HepG2 (cell line): ENCODE measurements around the gene NOTCH2. TPM values are rescaled to one million over a fixed set of nuclear protein-coding genes. Genes with fewer than 3 reads are reported as not detected.

Experiments
- ATAC-seq: fragments of 200-7000 bp; cut with Tn5 transposase; 3 replicates; pipeline ENCODE4 v1.9.1; 2020; ENCODE audit warnings: mild to moderate bottlenecking, moderate library complexity
- BruUV-seq: library from RNA; stranded (reverse); fragments of 400-500 nt; replicated peaks from 2 replicates; lab custom pipeline; 2021; lab: Mats Ljungman, UMichigan
- CTCF ChIA-PET: fragments of 300-600 bp; formaldehyde crosslinking; extraction: SDS; loops from one replicate; lab custom pipeline; 2021; ENCODE audit warnings: low total read pairs, inconsistent platforms, low intra/inter-chr PET ratio; lab: Yijun Ruan, JAX
- POLR2A ChIA-PET: fragments of 350-600 bp; sonication (Branson Sonifier 250); formaldehyde crosslinking; loops from one replicate; lab custom pipeline; 2020; ENCODE audit warnings: antibody characterized with exemption, inconsistent platforms; lab: Yijun Ruan, JAX
- DNase-seq: peaks from one replicate; pipeline ENCODE4 v3.0.0-alpha.2; 2015; ENCODE audit warnings: low spot score
- FAIRE-seq: peaks from 3 replicates; lab custom pipeline; 2011; peaks lifted over from hg19 to GRCh38; lab: Jason Lieb, UNC
- H2AFZ ChIP-seq: one replicate; pipeline ENCODE4 v1.6.1; 2011; ENCODE audit warnings: low read length, inconsistent platforms
- H3K27ac ChIP-seq: fragments of 300-600 bp; 3 replicates; pipeline ENCODE4 v1.8.0; 2011; ENCODE audit warnings: mixed run types, mild to moderate bottlenecking, mixed read lengths, low read length, inconsistent platforms; ENCODE audit not compliant: insufficient read depth; ENCODE audit errors: extremely low read length
- H3K27me3 ChIP-seq, 2 experiments: fragments of 200-600 bp in 1 of 2; 2 replicates in 1 of 2; 3 replicates in 1 of 2; pipeline versions ENCODE4 v1.6.0 to v1.8.0; 2011; ENCODE audit warnings: low read length in 2 of 2, mild to moderate bottlenecking in 2 of 2, moderate library complexity in 2 of 2, inconsistent platforms in 1 of 2; ENCODE audit not compliant: insufficient read depth in 2 of 2, control insufficient read depth in 1 of 2
- H3K36me3 ChIP-seq, 2 experiments: fragments of 200-600 bp in 1 of 2; replicated peaks in 1 of 2; 2 replicates in 1 of 2; 3 replicates in 1 of 2; pipeline versions ENCODE4 v1.5.1 to v1.8.0; 2011; ENCODE audit warnings: low read length in 2 of 2, inconsistent platforms in 1 of 2; ENCODE audit not compliant: insufficient read depth in 2 of 2, control insufficient read depth in 1 of 2
- H3K4me1 ChIP-seq: 2 replicates; pipeline ENCODE4 v1.5.1; 2012; ENCODE audit warnings: low read length, inconsistent platforms; ENCODE audit not compliant: insufficient read depth
- H3K4me2 ChIP-seq: 2 replicates; pipeline ENCODE4 v1.6.0; 2011; ENCODE audit warnings: low read depth, low read length, inconsistent platforms
- H3K4me3 ChIP-seq, 3 experiments: fragments of 200-600 bp in 1 of 3; sonication (generic), shearing (Covaris generic) in 1 of 3; replicated peaks in 1 of 3; 2 replicates each; pipeline ENCODE4 v1.5.1; 2011 to 2016; ENCODE audit warnings: low read length in 3 of 3, inconsistent platforms in 2 of 3, low read depth in 2 of 3, mild to moderate bottlenecking in 2 of 3, control low read depth in 1 of 3, mixed read lengths in 1 of 3; ENCODE audit not compliant: insufficient read depth in 1 of 3
- H3K79me2 ChIP-seq: one replicate; pipeline ENCODE4 v1.6.1; 2011; ENCODE audit warnings: low read length, inconsistent platforms; ENCODE audit not compliant: insufficient read depth
- H3K9ac ChIP-seq: 2 replicates; pipeline ENCODE4 v1.6.0; 2011; ENCODE audit warnings: mild to moderate bottlenecking, low read depth, low read length, inconsistent platforms; ENCODE audit not compliant: insufficient read depth
- H3K9me3 ChIP-seq: 2 replicates; pipeline ENCODE4 v1.5.1; 2012; ENCODE audit warnings: mild to moderate bottlenecking, low read length
- H4K20me1 ChIP-seq: 2 replicates; pipeline ENCODE4 v1.6.0; 2011; ENCODE audit warnings: inconsistent platforms, mild to moderate bottlenecking, low read length, moderate library complexity; ENCODE audit not compliant: insufficient read depth
- ASH2L ChIP-seq: fragments of 300-600, 200-600 bp; sonication (generic); IDR thresholded peaks from 2 replicates; pipeline ENCODE4 v1.7.0; 2017; ENCODE audit warnings: low read depth, mild to moderate bottlenecking, moderate library complexity, mixed read lengths, low read length; ENCODE audit not compliant: insufficient read length
- CBX5 ChIP-seq: sonication (generic); formaldehyde crosslinking; IDR thresholded peaks from 2 replicates; pipeline ENCODE4 v1.4.0; 2020; ENCODE audit warnings: missing genetic modification reagents, borderline replicate concordance
- CHD2 ChIP-seq: IDR thresholded peaks from 2 replicates; pipeline ENCODE4 v1.6.1; 2011; ENCODE audit warnings: low read depth, low read length, improper control_type of control experiment
- ELF3 ChIP-seq: IDR thresholded peaks from 2 replicates; pipeline ENCODE4 v1.6.1; 2016; ENCODE audit warnings: missing genetic modification reagents, missing compliant biosample characterization
- ELF4 ChIP-seq: sonication (generic); formaldehyde crosslinking; IDR thresholded peaks from 2 replicates; pipeline ENCODE4 v1.5.0; 2020; ENCODE audit warnings: missing genetic modification reagents, mild to moderate bottlenecking, moderate library complexity, borderline replicate concordance
- HNRNPL ChIP-seq: fragments of 200-400 bp; formaldehyde crosslinking; IDR thresholded peaks from 2 replicates; pipeline ENCODE4 v1.6.1; 2017; ENCODE audit warnings: mild to moderate bottlenecking, low read depth, low read length
- KMT2A ChIP-seq: sonication (generic); formaldehyde crosslinking; IDR thresholded peaks from 2 replicates; pipeline ENCODE4 v1.4.0; 2020; ENCODE audit warnings: missing genetic modification reagents
- TARDBP ChIP-seq: sonication (generic); formaldehyde crosslinking; IDR thresholded peaks from 2 replicates; pipeline ENCODE4 v1.8.0; 2022; ENCODE audit warnings: mild to moderate bottlenecking, missing genetic modification reagents
- TRIM24 ChIP-seq: sonication (generic); formaldehyde crosslinking; IDR thresholded peaks from 2 replicates; pipeline ENCODE4 v1.8.0; 2022; ENCODE audit warnings: mild to moderate bottlenecking, missing genetic modification reagents
- ZNF446 ChIP-seq: sonication (generic); formaldehyde crosslinking; IDR thresholded peaks from 2 replicates; pipeline ENCODE4 v1.5.0; 2020; ENCODE audit warnings: mild to moderate bottlenecking, missing genetic modification reagents
- ZNF510 ChIP-seq: sonication (generic); formaldehyde crosslinking; IDR thresholded peaks from 2 replicates; pipeline ENCODE4 v1.4.0; 2020; ENCODE audit warnings: low read depth, mild to moderate bottlenecking, missing genetic modification reagents
- ZNF547 ChIP-seq: sonication (generic); formaldehyde crosslinking; IDR thresholded peaks from 2 replicates; pipeline ENCODE4 v1.5.1; 2020; ENCODE audit warnings: mild to moderate bottlenecking, missing genetic modification reagents
- ZNF567 ChIP-seq: sonication (generic); formaldehyde crosslinking; IDR thresholded peaks from 2 replicates; pipeline ENCODE4 v1.8.1; 2023; ENCODE audit warnings: mild to moderate bottlenecking, missing genetic modification reagents, borderline replicate concordance
- WGBS: methylation state at CpG from one replicate; pipeline ENCODE4 v1.1.6; 2017; ENCODE audit warnings: low lambda C conversion rate; 5-methylcytosine and 5-hydroxymethylcytosine counted together
- in situ Hi-C: cut with HindIII; loops from 2 replicates; pipeline ENCODE4 v1.10.0; 2017; ENCODE audit warnings: low pct_unique_long_range_greater_than_20kb; ENCODE audit not compliant: extremely low pct_ligation_motif_present
- intact Hi-C: fragments of 100-400 bp; cut with micrococcal nuclease; formaldehyde crosslinking; loops from one replicate; pipeline ENCODE4 v1.10.0; 2022; ENCODE audit not compliant: unreplicated experiment
- polyA plus RNA-seq, 8 experiments: library from polyadenylated mRNA; depleted of rRNA in 3 of 8; stranded (reverse) in 7 of 8; unstranded in 1 of 8; fragments of >200 nt; fragmentation: Illumina TruSeq in 4 of 8; extraction: Trizol in 4 of 8; gene quantifications; 2 replicates each; pipeline versions ENCODE4 v1.2.1 to v1.2.3, GENCODE V29; 2011 to 2016; ENCODE audit warnings: low read depth in 4 of 8, missing spikeins in 1 of 8, mixed read lengths in 1 of 8; ENCODE audit not compliant: insufficient read depth in 1 of 8
- total RNA-seq, 5 experiments: library from RNA; depleted of rRNA; stranded (reverse); fragments of >200 nt; fragmentation: Illumina TruSeq; extraction: Trizol; gene quantifications; 2 replicates each; pipeline ENCODE4 v1.2.3, GENCODE V29; 2016; ENCODE audit warnings: low read depth in 1 of 5
- TF ChIP-seq, protein P1 (sequence below): sonication (generic); formaldehyde crosslinking; IDR thresholded peaks from 2 replicates; pipeline ENCODE4 v1.9.0; 2021; ENCODE audit warnings: mild to moderate bottlenecking, missing genetic modification reagents
- TF ChIP-seq, protein P2 (sequence below): sonication (generic); formaldehyde crosslinking; IDR thresholded peaks from 2 replicates; pipeline ENCODE4 v1.4.0; 2020; ENCODE audit warnings: mild to moderate bottlenecking, missing genetic modification reagents, borderline replicate concordance

The NOTCH2 gene
- total and polyA plus RNA-seq, 2 of the 13 experiments (the other 11 are each of a cell fraction or from before 2014, with no cell fraction given): 4.0 to 11.4 TPM

GRCh38 chr1:119958223-119958622 is 111.2 kb downstream of the NOTCH2 start:
- peak overlapping the region; percentile 46 for H3K4me2 ChIP-seq
- intact Hi-C loops: no loop called here
- H3K4me1 ChIP-seq: peaks cover 55% of the 10 kb centered on the region
- peak; percentile 67 for FAIRE-seq
- H3K9me3 ChIP-seq: no peaks in the 10 kb centered on the region
- no peak overlapping the region for H3K9ac ChIP-seq
- peak; percentile 86 for DNase-seq
- POLR2A ChIA-PET: no interaction called here
- CTCF ChIA-PET: no interaction called here
- H3K27ac ChIP-seq: peak overlapping the region; percentile 58
- ATAC-seq: peak; percentile 96
- H3K27me3 ChIP-seq: no peaks in the 10 kb centered on the region
- H4K20me1 ChIP-seq: no peaks in the 10 kb centered on the region
- H3K4me3 ChIP-seq: no peak overlapping the region
- WGBS: 0% methylated on average over 1 of the region's 1 CpG
- H3K36me3 ChIP-seq: peaks cover 1 to 2% of the 10 kb centered on the region in 2 experiments
- no peaks in the 10 kb centered on the region for H3K79me2 ChIP-seq
- no peak overlapping the region for H2AFZ ChIP-seq
- in situ Hi-C loops: no loop called here
- no TSS peak for BruUV-seq
- TF ChIP-seq ELF4 (CRISPR knock-in tag) (no peak), ASH2L (peak; percentile 54), ZNF510 (no peak), CBX5 (CRISPR knock-in tag) (no peak), ZNF446 (CRISPR knock-in tag) (no peak), ELF3 (CRISPR knock-in tag) (0 out of 2 replicates have a peak, but pooled peaks have one; percentile 35), ZNF547 (CRISPR knock-in tag) (no peak), ZNF567 (CRISPR knock-in tag) (no peak), KMT2A (CRISPR knock-in tag) (no peak), HNRNPL (no peak), TRIM24 (CRISPR knock-in tag) (no peak), TARDBP (CRISPR knock-in tag) (no peak), CHD2 (no peak)
- TF ChIP-seq, protein P1, sequence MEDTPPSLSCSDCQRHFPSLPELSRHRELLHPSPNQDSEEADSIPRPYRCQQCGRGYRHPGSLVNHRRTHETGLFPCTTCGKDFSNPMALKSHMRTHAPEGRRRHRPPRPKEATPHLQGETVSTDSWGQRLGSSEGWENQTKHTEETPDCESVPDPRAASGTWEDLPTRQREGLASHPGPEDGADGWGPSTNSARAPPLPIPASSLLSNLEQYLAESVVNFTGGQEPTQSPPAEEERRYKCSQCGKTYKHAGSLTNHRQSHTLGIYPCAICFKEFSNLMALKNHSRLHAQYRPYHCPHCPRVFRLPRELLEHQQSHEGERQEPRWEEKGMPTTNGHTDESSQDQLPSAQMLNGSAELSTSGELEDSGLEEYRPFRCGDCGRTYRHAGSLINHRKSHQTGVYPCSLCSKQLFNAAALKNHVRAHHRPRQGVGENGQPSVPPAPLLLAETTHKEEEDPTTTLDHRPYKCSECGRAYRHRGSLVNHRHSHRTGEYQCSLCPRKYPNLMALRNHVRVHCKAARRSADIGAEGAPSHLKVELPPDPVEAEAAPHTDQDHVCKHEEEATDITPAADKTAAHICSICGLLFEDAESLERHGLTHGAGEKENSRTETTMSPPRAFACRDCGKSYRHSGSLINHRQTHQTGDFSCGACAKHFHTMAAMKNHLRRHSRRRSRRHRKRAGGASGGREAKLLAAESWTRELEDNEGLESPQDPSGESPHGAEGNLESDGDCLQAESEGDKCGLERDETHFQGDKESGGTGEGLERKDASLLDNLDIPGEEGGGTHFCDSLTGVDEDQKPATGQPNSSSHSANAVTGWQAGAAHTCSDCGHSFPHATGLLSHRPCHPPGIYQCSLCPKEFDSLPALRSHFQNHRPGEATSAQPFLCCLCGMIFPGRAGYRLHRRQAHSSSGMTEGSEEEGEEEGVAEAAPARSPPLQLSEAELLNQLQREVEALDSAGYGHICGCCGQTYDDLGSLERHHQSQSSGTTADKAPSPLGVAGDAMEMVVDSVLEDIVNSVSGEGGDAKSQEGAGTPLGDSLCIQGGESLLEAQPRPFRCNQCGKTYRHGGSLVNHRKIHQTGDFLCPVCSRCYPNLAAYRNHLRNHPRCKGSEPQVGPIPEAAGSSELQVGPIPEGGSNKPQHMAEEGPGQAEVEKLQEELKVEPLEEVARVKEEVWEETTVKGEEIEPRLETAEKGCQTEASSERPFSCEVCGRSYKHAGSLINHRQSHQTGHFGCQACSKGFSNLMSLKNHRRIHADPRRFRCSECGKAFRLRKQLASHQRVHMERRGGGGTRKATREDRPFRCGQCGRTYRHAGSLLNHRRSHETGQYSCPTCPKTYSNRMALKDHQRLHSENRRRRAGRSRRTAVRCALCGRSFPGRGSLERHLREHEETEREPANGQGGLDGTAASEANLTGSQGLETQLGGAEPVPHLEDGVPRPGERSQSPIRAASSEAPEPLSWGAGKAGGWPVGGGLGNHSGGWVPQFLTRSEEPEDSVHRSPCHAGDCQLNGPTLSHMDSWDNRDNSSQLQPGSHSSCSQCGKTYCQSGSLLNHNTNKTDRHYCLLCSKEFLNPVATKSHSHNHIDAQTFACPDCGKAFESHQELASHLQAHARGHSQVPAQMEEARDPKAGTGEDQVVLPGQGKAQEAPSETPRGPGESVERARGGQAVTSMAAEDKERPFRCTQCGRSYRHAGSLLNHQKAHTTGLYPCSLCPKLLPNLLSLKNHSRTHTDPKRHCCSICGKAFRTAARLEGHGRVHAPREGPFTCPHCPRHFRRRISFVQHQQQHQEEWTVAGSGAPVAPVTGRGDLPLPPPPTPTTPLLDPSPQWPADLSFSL: no peak
- TF ChIP-seq, protein P2, sequence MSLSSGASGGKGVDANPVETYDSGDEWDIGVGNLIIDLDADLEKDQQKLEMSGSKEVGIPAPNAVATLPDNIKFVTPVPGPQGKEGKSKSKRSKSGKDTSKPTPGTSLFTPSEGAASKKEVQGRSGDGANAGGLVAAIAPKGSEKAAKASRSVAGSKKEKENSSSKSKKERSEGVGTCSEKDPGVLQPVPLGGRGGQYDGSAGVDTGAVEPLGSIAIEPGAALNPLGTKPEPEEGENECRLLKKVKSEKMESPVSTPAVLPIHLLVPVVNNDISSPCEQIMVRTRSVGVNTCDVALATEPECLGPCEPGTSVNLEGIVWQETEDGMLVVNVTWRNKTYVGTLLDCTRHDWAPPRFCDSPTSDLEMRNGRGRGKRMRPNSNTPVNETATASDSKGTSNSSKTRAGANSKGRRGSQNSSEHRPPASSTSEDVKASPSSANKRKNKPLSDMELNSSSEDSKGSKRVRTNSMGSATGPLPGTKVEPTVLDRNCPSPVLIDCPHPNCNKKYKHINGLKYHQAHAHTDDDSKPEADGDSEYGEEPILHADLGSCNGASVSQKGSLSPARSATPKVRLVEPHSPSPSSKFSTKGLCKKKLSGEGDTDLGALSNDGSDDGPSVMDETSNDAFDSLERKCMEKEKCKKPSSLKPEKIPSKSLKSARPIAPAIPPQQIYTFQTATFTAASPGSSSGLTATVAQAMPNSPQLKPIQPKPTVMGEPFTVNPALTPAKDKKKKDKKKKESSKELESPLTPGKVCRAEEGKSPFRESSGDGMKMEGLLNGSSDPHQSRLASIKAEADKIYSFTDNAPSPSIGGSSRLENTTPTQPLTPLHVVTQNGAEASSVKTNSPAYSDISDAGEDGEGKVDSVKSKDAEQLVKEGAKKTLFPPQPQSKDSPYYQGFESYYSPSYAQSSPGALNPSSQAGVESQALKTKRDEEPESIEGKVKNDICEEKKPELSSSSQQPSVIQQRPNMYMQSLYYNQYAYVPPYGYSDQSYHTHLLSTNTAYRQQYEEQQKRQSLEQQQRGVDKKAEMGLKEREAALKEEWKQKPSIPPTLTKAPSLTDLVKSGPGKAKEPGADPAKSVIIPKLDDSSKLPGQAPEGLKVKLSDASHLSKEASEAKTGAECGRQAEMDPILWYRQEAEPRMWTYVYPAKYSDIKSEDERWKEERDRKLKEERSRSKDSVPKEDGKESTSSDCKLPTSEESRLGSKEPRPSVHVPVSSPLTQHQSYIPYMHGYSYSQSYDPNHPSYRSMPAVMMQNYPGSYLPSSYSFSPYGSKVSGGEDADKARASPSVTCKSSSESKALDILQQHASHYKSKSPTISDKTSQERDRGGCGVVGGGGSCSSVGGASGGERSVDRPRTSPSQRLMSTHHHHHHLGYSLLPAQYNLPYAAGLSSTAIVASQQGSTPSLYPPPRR (CRISPR knock-in tag): no peak
